CD4-positive, alpha-beta T cell treated with Interleukin-6 for 4 hours (primary cell): ENCODE measurements around the gene MACROD2.
"Not testable (repeated sequence)": the region's sequence is repeated elsewhere in the genome, so short reads cannot be mapped to it uniquely, and the experiment has no call there.

Experiments
- DNase-seq: peaks from one replicate; pipeline ENCODE4 v3.0.0-alpha.2; 2020; ENCODE audit warnings: mixed read lengths

Gene MACROD2

GRCh38 chr20:15742627-15743026 is 1747.3 kb downstream of the MACROD2 start:
- DNase-seq: no peak

DNA sequence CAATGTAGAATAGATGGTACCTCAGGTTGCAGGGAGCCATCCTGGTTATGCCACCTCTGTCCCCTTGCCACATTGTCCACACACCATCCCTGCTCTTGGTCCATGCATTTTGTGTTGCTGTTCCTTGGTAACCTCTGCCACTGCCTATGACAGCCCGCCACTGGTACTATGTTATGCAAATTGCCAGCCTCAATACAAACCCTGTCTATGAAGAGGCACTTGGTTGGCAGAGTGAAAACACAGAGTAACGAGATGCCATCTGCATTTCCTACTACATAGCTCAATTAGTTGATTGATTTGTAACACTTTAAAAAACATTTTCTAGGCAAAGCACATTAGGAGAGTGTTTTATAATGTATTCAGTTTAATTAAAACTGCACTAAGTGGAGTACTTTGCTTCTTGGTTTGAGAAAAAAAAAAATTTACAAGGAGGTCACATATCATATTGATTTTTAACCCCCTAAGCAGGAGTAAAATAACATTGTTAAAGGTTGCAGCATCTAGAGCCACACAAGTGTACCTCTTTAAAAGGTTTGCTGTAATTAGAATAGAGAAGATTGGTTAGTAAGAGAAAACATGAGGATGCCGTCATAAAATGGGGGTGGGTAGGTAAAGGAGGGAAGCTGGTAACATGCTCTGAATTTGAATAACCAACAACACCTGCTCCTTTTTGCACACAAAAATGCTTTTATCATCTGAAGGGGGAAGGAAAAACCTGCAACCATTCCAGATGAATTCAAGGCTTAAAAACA is 1760.9 kb downstream of the MACROD2 start:
- no peak for DNase-seq

- no peak for DNase-seq
Observed at GRCh38 chr20:15756754-15757115, 1761.4 kb downstream of the MACROD2 start.

- DNase-seq: no peak
Observed at GRCh38 chr20:15759594-15759993, 1764.3 kb downstream of the MACROD2 start.

DNA sequence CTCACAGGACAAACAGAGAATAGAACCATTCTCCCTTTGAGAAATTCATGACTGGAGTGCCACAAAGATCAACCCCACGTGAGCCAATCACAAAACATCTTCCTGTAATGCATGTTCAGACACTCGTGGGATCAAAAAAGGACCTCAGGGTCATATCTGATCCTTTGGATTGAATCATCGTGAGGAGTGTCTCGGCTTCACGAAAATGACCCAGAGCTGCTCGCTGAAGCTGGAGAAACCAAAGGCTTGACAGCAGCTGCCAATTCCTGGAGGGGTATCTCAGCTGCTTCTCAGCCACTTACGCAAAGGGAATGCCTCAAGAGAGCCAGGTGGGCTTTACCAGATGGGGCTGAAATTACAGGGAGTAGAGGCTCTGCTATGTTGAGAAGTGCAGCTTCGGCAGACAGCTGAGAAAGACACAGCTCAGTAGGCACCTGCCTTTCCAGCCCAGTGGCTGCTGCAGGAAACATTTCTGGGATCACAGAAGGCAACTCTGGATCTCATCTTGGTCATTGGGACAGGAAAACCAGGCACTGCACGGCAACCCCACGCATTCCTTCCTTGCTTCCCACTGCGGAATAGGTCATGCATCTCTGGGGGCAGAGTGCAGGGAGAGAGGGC is 1764.8 kb downstream of the MACROD2 start:
- DNase-seq: no peak

GRCh38 chr20:15763366-15763765 is 1768.0 kb downstream of the MACROD2 start:
- DNase-seq: no peak

GRCh38 chr20:15767586-15767985 is 1772.3 kb downstream of the MACROD2 start:
- no peak for DNase-seq

DNA sequence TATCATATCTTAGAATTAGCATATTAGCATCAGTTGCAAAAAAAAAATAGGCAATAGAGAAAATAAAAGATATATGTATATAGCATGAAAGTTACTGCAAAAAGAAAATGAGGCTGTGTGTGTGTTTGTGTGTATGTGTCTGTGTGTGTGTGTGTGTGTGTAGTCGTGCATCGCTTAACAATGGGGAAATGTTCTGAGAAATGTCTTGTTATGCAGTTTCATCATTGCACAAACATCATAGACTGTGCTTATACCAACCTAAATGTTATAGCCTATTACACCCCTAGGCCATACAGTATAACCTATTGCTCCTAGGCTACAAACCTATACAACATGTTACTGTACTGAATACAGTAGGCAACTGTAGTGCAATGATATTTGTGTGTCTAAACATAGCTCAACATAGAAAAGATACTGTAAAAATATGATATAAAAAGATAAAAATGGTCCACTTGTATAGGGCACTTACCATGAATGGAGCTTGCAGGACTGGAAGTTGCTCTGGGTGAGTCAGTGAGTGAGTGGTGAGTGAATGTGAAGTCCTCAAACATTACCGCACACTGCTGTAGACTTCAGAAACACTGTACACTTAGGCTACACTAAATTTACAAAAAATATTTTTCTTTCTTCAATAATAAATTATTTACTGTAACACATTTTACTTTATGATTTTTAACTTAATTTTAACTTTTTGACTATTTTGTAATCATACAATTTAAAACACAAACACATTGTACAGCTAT is 1772.9 kb downstream of the MACROD2 start:
- DNase-seq: no peak

DNA sequence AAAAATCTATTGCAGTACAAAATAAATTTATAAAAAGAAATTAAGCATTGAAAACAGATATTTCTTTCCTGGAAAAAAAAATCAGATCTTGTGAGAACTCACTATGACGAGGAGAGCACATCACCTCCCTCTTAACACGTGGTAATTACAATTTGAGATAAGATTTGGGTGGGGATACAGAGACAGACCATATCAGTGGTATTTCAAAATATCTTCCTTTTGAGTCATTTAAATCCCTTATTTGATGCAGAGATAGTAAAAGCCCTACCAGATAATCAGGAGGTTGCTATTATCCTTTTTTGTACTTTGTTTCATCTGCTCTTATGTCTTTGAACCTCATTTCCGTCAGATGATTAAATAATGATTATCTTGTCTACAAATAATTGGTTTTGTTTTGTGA is 1777.5 kb downstream of the MACROD2 start:
- DNase-seq: no peak

GRCh38 chr20:15774926-15775325 is 1779.6 kb downstream of the MACROD2 start:
- no peak for DNase-seq

GRCh38 chr20:15776770-15777466 is 1781.6 kb downstream of the MACROD2 start:
- DNase-seq: no peak

DNA sequence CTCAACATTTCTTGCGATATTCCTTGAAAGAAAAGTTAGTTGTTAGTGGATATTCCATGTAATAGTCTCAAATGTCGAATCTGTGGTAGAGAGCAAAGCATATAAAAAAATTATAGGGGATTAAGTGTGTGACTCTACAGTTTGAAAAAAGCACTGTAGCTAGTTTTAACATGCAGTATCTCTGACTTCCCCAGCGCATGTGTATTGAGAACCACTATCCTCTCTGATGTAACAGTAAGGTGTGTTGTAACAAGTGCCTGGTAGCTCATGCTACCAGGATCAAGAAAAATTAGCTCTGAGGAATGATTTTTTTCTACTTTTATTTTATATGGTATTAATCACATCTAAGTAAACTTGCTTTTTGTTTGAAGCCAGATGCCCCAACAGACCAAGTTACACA is 1788.7 kb downstream of the MACROD2 start:
- DNase-seq: no peak

- DNase-seq: no peak
Observed at GRCh38 chr20:15789079-15789478, 1793.8 kb downstream of the MACROD2 start.

- no peak for DNase-seq
Observed at GRCh38 chr20:15792855-15793254, 1797.5 kb downstream of the MACROD2 start.

DNA sequence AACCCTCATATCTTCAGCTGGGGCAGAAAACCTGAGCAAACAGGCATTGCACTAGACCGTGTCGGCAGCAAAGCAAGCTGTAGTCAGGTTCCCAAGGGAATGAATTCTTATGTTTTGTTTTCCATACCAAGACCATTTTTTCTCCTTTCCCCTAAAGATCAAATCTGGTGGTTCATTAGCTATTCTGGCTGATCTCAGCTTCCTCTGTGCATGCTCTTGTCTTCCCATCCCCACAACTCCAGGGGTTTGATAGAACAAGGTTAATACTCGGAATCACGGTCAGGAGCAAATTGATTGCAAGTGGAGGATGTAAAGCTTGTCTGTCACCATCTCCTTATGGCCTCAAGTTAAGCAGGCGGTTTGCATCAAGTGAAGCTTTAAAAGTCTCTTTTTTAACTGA is 1799.1 kb downstream of the MACROD2 start:
- no peak for DNase-seq

GRCh38 chr20:15795305-15796019 is 1800.1 kb downstream of the MACROD2 start:
- no peak for DNase-seq

GRCh38 chr20:15799871-15800270 is 1804.6 kb downstream of the MACROD2 start:
- no peak for DNase-seq

DNA sequence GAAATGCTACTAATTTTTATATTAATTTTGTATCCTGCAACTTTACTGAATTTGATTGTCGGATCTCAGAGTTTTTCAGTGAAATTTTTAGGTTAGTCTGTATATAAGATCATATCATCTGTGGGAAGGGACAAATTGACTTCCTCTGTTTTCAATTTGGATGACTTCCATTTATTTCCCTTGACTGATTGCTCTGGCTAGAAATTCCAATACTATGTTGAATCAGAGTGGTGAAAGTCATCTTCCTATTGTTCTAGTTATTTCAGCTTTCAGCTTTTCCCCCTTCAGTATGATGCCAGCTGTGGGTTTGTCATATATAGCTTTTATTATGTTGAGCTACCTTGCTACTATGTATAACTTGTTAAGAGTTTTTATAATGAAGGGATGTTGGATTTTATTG is 1806.7 kb downstream of the MACROD2 start:
- DNase-seq: no peak

- no peak for DNase-seq
Observed at GRCh38 chr20:15805154-15805553, 1809.8 kb downstream of the MACROD2 start.

DNA sequence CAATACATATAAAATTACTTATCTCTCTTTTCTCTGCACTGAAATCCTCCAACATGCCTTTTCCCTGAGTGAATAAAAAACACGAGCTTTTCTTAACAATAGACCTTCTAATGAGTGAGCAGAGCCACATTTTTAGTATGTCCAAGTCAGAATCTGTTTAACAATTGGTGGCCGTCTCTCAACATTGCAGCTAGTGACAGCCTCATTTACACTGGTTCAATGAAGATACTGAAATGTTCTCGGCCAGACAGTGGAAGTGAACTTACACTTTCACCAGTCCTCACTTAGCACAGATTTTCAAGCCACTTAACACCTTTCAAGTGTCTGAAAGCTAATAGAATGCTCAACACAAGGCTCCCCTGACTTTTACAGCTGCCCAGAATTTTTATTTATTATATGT is 1810.8 kb downstream of the MACROD2 start:
- DNase-seq: no peak

- DNase-seq: no peak
Observed at GRCh38 chr20:15807271-15807670, 1812.0 kb downstream of the MACROD2 start.

DNA sequence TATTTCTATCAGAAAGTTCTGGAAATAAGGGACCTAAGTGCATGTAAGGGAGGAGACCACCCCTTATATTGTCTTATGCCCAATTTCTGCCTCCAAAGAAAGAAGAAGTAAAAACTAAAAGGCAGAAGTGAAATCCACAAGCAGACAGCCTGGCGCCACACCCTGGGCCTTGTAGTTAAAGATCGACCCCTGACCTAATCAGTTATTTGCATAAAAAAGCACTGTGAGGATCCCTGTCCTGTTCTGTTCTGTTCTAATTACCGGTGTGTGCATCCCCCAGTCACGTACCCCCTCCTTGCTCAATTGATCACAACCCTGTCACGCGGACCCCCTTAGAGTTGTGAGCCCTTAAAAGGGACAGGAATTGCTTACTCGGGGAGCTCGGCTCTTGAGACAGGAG is 1812.5 kb downstream of the MACROD2 start:
- not testable (repeated sequence) for DNase-seq

DNA sequence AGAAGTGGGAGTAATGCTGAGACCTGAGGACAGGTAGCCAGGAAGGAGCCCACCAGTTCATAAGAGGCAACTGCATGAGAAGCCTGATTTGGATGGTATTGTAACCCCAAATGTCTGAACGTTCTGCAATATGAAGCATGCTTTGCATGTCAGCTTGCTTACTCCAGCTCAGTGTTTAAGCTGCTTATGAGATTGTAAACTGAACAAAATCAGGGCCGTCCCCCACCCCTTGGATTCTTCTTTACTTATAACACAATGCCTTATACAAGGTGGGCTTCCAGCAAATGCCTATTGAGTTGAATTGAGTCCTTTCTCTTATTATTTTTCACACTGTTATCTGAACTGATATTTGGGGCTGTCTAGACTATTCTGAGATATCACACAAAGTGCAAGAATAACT is 1816.6 kb downstream of the MACROD2 start:
- no peak for DNase-seq
